ENCODE results near the gene MBTPS1. TPM values are rescaled to one million over a fixed set of nuclear protein-coding genes. Genes with fewer than 3 reads are reported as not detected.
A peak's percentile ranks its signal among the peaks of the same experiment; 100 is the strongest.

Gene MBTPS1
- total RNA-seq, 1 donor from 2014 or later: 85.9 TPM

DNA sequence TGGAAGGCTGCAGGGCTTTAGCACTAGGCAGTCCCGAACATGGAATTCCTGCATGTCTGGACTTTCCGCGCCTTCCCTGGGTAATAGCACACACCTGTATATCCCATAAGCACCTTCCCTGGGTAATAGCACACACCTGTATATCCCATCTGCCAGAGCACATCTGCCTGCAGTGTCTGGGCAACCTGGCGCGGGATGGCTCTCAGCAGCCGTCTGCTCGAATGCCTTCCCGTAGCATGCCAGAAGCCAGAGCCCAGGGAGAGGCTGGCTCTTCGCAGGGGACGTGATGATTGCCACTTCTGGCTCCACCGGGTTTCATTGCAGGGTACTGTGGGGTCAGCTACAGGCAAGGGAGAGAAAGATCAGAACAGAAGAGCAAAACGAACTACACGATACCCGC, 21.3 kb downstream of the MBTPS1 start:
- FAIRE-seq (no peak), DNase-seq (ENCODE audit: low read depth) (no peak)
- Histone ChIP-seq H3K36me3 (ENCODE audit: insufficient read depth, low read length) (peaks cover 41% of the 10 kb centered on the region), H4K20me1 (ENCODE audit: insufficient read depth, low read length) (peaks cover 44% of the 10 kb centered on the region), H3K4me3 (ENCODE audit: insufficient read depth, low read depth, low read length) (no peak overlapping the region), H2AFZ (ENCODE audit: low read depth, low read length) (no peak overlapping the region), H3K27me3 (ENCODE audit: insufficient read depth, low read length) (no peaks in the 10 kb centered on the region), H3K79me2 (ENCODE audit: insufficient read depth, low read length) (peaks cover 7% of the 10 kb centered on the region), H3K9me3 (ENCODE audit: insufficient read depth, low read depth, low read length) (no peaks in the 10 kb centered on the region), H3K27ac (ENCODE audit: low read depth, low read length) (no peak overlapping the region), H3K9ac (ENCODE audit: low read length) (no peak overlapping the region), H3K4me2 (ENCODE audit: low read length) (no peak overlapping the region), H3K4me1 (ENCODE audit: insufficient read depth, low read length) (peaks cover 15% of the 10 kb centered on the region)
- Mint-ChIP-seq H3K27ac (ENCODE audit: unreplicated experiment) (peak overlapping the region; percentile 53), H3K4me3 (ENCODE audit: unreplicated experiment) (no peak overlapping the region), H3K9me3 (ENCODE audit: unreplicated experiment) (no peaks in the 10 kb centered on the region), H3K27me3 (ENCODE audit: low read depth, unreplicated experiment) (no peaks in the 10 kb centered on the region), H3K4me1 (ENCODE audit: low read depth, unreplicated experiment) (peaks cover 9% of the 10 kb centered on the region), H3K36me3 (ENCODE audit: low read depth, unreplicated experiment) (peaks cover 11% of the 10 kb centered on the region)
- no peak for TF ChIP-seq EZH2 (IDR thresholded peaks at IDR 0.05; ENCODE audit: insufficient read depth, low read length)
- TF ChIP-seq, protein P1, sequence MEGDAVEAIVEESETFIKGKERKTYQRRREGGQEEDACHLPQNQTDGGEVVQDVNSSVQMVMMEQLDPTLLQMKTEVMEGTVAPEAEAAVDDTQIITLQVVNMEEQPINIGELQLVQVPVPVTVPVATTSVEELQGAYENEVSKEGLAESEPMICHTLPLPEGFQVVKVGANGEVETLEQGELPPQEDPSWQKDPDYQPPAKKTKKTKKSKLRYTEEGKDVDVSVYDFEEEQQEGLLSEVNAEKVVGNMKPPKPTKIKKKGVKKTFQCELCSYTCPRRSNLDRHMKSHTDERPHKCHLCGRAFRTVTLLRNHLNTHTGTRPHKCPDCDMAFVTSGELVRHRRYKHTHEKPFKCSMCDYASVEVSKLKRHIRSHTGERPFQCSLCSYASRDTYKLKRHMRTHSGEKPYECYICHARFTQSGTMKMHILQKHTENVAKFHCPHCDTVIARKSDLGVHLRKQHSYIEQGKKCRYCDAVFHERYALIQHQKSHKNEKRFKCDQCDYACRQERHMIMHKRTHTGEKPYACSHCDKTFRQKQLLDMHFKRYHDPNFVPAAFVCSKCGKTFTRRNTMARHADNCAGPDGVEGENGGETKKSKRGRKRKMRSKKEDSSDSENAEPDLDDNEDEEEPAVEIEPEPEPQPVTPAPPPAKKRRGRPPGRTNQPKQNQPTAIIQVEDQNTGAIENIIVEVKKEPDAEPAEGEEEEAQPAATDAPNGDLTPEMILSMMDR (IDR thresholded peaks at IDR 0.05; ENCODE audit: insufficient read depth, low read depth, low read length): no peak

DNA sequence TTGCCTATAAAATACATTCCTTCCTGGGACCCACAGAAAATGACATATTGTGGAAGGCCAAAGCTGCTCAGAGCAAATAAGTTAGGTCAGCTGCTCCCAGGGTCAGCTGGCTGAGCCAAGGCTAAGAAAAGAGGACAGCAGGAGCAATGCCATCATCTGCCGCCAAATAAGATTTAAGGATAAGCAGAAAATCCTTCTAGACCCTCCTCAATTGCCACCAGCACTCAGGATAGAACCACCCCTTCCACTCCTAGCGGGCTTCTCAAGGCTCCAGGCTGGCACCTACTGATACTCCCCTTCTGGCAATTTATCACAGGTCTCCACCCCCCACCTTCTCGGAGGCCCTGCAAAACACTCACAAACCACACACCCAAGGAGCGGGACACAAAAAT, 22.9 kb downstream of the MBTPS1 start:
- H3K36me3 Mint-ChIP-seq (ENCODE audit: low read depth, unreplicated experiment): peaks cover 11% of the 10 kb centered on the region
- H3K27me3 ChIP-seq (ENCODE audit: insufficient read depth, low read length): no peaks in the 10 kb centered on the region
- TF ChIP-seq, protein P1 (IDR thresholded peaks at IDR 0.05; ENCODE audit: insufficient read depth, low read depth, low read length): no peak
- no peak for TF ChIP-seq EZH2 (IDR thresholded peaks at IDR 0.05; ENCODE audit: insufficient read depth, low read length)
- H3K9me3 ChIP-seq (ENCODE audit: insufficient read depth, low read depth, low read length): no peaks in the 10 kb centered on the region
- H3K79me2 ChIP-seq (ENCODE audit: insufficient read depth, low read length): peaks cover 7% of the 10 kb centered on the region
- no peaks in the 10 kb centered on the region for H3K9me3 Mint-ChIP-seq (ENCODE audit: unreplicated experiment)
- H3K4me2 ChIP-seq (ENCODE audit: low read length): no peak overlapping the region
- FAIRE-seq (no peak), DNase-seq (ENCODE audit: low read depth) (no peak)
- peaks cover 4% of the 10 kb centered on the region for H3K4me1 ChIP-seq (ENCODE audit: insufficient read depth, low read length)
- peaks cover 46% of the 10 kb centered on the region for H4K20me1 ChIP-seq (ENCODE audit: insufficient read depth, low read length)
- peaks cover 2% of the 10 kb centered on the region for H3K4me1 Mint-ChIP-seq (ENCODE audit: low read depth, unreplicated experiment)
- no peak overlapping the region for H3K27ac Mint-ChIP-seq (ENCODE audit: unreplicated experiment)
- no peak overlapping the region for H3K27ac ChIP-seq (ENCODE audit: low read depth, low read length)
- no peaks in the 10 kb centered on the region for H3K27me3 Mint-ChIP-seq (ENCODE audit: low read depth, unreplicated experiment)
- no peak overlapping the region for H2AFZ ChIP-seq (ENCODE audit: low read depth, low read length)
- H3K4me3 ChIP-seq (ENCODE audit: insufficient read depth, low read depth, low read length): no peak overlapping the region
- H3K9ac ChIP-seq (ENCODE audit: low read length): no peak overlapping the region
- H3K4me3 Mint-ChIP-seq (ENCODE audit: unreplicated experiment): no peak overlapping the region
- peaks cover 52% of the 10 kb centered on the region for H3K36me3 ChIP-seq (ENCODE audit: insufficient read depth, low read length)

DNA sequence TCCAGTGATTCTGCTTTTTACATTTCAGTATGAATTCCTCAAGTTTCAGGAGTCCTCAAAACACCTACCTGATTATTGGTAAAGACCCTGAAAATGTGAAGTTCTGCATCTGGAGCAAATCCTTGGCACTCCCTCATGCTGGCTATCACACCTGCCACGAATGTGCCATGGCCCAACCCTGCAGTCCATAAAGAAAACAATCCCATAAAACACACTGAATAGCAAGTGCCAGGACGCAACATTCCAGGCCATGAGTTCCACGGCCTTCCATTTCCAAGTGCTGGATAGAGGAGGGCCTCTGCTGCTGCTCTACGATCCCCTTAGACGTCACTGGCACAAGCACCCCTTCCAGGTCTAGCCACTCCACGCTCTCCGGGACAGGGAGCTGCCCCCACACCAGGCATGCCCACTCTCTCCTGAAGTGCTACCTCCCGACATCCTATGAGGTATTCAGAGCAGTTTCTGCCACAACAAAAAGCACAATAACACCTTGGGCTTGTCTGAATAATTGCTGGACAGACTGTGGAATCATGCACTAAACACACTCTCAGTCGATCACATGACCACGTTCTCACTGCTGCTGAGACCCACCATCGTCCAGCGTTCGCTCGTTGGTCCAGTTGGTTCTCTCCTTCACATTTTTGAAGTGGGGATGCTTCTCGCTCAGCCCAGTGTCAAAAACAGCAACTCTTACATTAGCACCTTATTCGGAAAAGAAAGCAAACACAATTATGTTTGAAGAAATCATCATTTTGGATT, 23.4 kb downstream of the MBTPS1 start:
- peaks cover 56% of the 10 kb centered on the region for H3K36me3 ChIP-seq (ENCODE audit: insufficient read depth, low read length)
- H3K9ac ChIP-seq (ENCODE audit: low read length): no peak overlapping the region
- Mint-ChIP-seq H3K9me3 (ENCODE audit: unreplicated experiment) (no peaks in the 10 kb centered on the region), H3K4me1 (ENCODE audit: low read depth, unreplicated experiment) (no peaks in the 10 kb centered on the region), H3K4me3 (ENCODE audit: unreplicated experiment) (no peak overlapping the region), H3K27ac (ENCODE audit: unreplicated experiment) (no peak overlapping the region), H3K27me3 (ENCODE audit: low read depth, unreplicated experiment) (no peaks in the 10 kb centered on the region), H3K36me3 (ENCODE audit: low read depth, unreplicated experiment) (peaks cover 8% of the 10 kb centered on the region)
- FAIRE-seq: no peak
- H3K4me2 ChIP-seq (ENCODE audit: low read length): no peak overlapping the region
- H3K4me3 ChIP-seq (ENCODE audit: insufficient read depth, low read depth, low read length): no peak overlapping the region
- H3K79me2 ChIP-seq (ENCODE audit: insufficient read depth, low read length): peaks cover 7% of the 10 kb centered on the region
- TF ChIP-seq, protein P1 (IDR thresholded peaks at IDR 0.05; ENCODE audit: insufficient read depth, low read depth, low read length): no peak
- DNase-seq (ENCODE audit: low read depth): no peak
- H3K4me1 ChIP-seq (ENCODE audit: insufficient read depth, low read length): no peaks in the 10 kb centered on the region
- H3K9me3 ChIP-seq (ENCODE audit: insufficient read depth, low read depth, low read length): no peaks in the 10 kb centered on the region
- no peak overlapping the region for H2AFZ ChIP-seq (ENCODE audit: low read depth, low read length)
- peaks cover 51% of the 10 kb centered on the region for H4K20me1 ChIP-seq (ENCODE audit: insufficient read depth, low read length)
- no peak overlapping the region for H3K27ac ChIP-seq (ENCODE audit: low read depth, low read length)
- no peaks in the 10 kb centered on the region for H3K27me3 ChIP-seq (ENCODE audit: insufficient read depth, low read length)
